Neural cell (in vitro differentiated cells): ENCODE data around the gene FCN2.

Source experiments
- CTCF ChIP-seq: fragments of 450-650 bp; IDR thresholded peaks from 2 replicates; pipeline ENCODE4 v1.5.1; 2014; ENCODE audit warnings: antibody characterized with exemption, mild to moderate bottlenecking, moderate library complexity; ENCODE audit not compliant: poor library complexity, severe bottlenecking
- EP300 ChIP-seq: fragments of 450-650 bp; conservative IDR thresholded peaks from 2 replicates; pipeline ENCODE4 v1.6.1; 2014; ENCODE audit warnings: antibody characterized with exemption, mild to moderate bottlenecking, moderate library complexity; ENCODE audit not compliant: poor library complexity, severe bottlenecking
- EZH2 ChIP-seq: fragments of 200-600, 300-800 bp; shearing (Covaris generic), sonication (generic); IDR thresholded peaks from 2 replicates; pipeline ENCODE4 v1.6.1; 2014; ENCODE audit warnings: antibody characterized with exemption, low read length, borderline replicate concordance, mild to moderate bottlenecking; ENCODE audit not compliant: insufficient read depth, poor library complexity, severe bottlenecking
- MXI1 ChIP-seq: fragments of 450-650 bp; conservative IDR thresholded peaks from 2 replicates; pipeline ENCODE4 v1.6.1; 2014; ENCODE audit warnings: antibody characterized with exemption, mild to moderate bottlenecking; ENCODE audit not compliant: poor library complexity, severe bottlenecking
- POLR2AphosphoS5 ChIP-seq: IDR thresholded peaks from 2 replicates; pipeline ENCODE4 v1.6.1; 2012
- REST ChIP-seq: IDR thresholded peaks from 2 replicates; pipeline ENCODE4 v1.6.1; 2012; ENCODE audit warnings: borderline replicate concordance

GRCh38 chr9:134843740-134844139 is 36.9 kb upstream of the FCN2 start:
- TF ChIP-seq MXI1: no peak
- no peak for TF ChIP-seq CTCF
- TF ChIP-seq EZH2: no peak
- TF ChIP-seq POLR2AphosphoS5: no peak
- no peak for TF ChIP-seq EP300
- no peak for TF ChIP-seq REST
